Activated CD8-positive, alpha-beta memory T cell treated with anti-CD3 and anti-CD28 coated beads, Interleukin-2, amount 50 U/mL, for 24 hours (primary cell): ENCODE data around the gene MNT.

ENCODE experiments used
- DNase-seq: peaks from one replicate; pipeline ENCODE4 v3.0.0-alpha.2; 2020; ENCODE audit errors: extremely low read depth

MNT gene

DNA sequence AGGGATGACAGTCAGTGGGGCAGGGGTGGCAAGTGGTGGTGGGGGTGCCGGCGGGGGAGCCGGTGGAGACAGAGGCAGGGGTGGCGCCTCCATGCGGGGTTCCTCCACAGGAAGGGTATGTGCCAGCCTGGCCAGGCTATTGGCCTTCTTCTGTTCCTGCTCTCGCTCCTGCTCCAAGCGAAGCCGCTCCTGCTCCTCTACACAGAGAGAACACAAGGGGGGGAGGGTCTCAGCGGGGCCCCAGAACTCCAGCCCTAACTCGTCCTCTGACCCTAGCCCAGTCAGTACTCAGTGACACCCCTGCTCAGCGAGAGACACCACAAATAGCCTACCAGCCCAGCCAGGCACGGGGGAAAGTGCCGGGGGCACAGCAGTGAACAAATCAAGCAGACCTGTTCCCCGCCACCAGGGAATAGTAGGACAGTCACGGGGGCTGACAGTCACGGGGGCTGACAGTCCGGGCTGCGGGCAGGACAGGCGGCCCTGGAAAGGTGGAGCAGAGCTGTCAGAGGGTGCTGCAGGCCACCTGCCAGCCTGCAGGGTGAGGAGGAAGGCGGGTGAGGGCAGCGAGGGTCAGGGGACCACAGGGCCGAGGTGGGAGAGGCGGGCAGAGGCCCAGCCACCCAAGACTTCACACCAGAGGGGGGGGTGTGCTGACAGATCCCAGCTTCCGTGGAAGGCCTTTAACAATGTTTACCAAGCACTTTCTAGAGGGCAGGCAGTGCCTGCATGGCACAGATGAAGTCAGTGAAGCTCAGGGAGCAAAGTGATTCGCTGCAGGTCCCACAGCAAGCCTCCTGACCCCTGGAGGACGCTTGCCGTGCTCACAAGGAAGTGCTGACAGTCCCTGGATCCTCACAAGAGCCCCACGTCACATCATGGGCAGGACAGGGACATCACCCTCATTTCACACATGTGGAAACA lies 5.3 kb downstream of the MNT start:
- no peak for DNase-seq

DNA sequence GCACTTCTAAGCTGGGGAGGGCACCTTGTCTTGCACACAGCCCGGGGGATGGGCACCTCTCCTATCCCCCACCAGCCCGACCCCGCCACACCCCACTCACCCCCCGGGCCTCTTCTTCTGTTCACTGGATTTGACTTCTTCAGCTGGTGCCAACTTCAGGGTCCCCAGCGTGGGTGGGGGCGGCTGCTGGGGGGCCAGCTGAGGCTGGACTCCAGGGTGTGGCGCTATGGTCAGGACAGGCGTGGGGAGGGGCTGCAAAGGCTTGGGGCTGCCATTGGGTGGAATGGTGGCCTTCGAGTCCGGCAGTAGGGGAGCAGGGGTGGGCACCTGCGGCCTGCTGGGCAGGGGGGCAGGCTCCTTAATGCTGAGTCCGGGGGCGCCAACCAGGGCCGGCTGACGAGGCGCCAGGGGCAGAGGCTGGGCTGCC lies 6.1 kb downstream of the MNT start:
- DNase-seq = no peak

DNA sequence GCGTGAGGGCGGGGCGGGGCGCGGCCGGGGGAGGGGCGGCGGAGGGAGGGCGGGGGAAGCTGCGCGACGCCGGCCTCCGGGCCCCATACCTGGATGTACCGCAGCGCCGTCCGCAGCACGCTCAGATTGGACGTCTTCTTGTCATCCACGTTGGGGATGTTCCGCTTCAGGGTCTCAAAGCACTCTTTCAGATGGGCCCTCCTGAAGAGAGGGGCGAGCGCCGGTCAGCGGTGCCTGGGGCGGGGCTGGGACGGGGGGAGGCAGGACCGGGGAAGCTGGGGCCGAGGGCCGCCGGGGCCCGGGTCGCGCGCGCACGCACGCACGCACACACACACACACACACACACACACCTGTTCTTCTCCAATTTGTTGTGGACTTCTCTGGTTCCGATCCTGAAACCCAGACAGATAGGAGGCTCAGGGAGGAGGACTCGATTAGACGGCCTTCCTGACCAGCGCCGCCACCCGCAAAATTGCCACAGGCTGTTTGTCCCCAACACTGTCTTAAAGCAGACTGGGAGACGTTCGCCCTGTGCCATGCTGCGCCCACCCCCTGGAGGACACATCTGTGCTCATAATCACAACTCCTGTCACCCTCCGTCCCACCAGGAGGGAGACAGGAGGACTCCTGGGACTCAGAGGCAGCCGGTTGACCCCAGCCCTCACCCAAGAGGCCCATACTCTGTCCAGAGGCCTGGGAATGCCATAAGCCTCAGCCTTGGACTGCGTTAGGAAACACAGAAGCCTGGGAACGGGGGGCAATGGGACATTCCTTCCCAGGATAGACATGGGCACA lies 6.7 kb downstream of the MNT start:
- no peak for DNase-seq

DNA sequence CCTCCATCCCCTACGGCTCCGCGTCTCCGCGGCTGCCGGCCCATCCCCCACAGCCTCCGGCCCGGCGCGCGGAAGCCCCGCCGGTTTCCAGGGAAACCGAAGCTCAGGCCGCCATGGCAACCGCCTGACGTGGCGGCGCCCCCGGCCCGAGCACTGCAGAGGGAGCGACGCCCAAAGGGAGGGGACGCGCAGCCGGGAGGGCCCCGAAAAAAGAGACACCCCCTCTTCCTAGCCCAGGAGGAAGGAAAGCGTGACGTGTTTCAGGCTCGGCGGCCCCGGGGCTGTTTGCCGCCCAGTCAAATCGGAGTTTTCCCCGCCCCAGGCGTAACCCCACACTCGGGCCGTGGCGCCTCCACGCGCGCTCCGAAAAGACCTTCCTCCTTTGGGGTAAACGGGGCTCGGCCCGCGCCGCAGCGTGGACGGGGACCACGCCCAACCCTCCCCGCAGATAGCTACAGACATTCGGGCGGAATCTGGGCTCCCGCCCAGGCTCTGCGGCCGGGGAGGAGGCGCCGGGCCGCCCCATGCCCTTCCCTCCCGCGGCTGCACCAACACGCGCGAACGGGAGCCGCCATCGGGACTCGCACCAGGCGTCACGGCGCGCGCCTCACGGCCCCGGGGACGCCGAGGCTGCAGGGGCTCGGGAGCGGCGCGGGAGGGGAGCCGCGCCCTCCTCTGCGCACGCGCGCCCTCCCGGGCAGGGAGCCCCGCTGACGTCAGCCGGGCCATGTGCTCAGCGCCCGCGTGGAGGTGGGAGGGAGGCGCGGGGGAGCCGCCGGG lies 7.5 kb downstream of the MNT start:
- peak; percentile 65 for DNase-seq

DNA sequence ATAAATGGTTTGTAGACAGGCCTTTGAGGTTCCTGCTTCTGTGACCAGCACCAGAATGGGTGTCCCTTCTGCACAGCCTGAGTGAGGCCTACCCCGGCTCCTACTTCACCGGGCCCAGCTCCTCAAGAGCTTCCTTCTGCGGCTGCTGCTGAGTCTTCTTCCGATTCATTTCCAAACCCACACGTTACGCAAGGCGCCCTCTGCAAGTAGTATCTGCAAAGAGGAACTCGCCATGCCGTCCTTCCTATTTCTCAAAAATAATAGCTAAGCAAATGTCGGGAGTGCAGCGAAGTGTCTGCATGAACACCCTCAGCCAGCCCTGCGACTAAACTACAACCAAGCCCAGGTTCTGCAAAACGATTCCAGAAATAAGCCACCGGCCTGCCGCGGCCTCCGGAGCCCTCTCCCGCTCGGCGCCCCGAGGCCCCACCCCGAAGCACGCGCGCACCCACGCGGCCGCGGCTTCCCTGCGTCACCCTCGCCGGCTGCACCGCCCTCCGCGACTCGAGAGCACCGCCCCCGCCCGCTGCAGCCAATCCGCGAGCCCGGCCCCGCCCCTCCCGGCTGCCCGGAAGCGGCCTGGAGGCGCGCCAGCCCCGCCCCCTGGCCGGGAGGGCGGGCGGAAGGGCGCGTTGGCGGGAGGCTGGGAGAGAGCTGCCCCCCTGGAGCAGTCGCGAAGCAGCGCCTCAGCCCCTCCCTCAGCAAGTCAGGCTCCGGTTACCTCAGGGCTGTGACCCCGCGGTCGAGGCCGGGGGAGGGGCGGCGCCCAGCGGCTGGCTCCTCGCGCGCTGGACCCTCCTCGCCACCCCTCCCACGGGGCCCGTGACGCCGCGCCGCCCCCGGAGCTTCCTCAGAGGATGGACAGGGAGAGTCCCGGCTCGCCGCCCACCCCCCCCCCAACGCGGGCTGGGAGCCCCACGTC lies 8.3 kb downstream of the MNT start:
- DNase-seq = peak; percentile 87

DNA sequence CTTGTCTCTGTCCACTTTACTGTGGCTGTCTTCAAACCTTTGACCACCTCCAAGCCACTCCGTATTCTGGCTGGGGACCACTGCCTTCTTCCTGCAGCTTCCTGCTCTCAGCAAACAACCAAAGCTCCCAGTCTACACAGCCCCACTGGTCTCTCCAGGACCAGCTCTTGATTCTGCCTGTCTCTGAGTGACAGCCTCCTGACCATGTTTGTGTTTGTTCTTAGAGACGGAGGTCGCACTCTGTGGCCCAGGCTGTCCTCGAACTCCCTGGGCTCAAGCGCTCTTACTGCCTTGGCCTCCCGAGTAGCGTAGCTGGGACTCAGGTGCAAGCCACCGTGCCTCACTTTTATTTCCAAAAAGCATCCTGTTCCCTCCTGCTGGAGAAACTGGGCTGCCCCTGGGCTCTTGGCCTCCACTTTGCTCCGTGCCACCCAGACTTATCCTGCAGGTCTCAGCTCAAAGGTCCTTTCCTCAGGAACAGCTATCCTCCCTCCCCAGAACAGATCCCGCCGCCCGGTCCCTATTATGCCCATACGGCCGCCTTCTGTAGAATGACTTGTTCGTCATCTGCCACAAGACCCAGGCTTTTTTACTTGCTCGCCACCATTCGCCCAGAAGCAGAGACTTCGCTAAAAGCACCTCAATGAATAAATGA lies 9.1 kb downstream of the MNT start:
- DNase-seq = no peak

DNA sequence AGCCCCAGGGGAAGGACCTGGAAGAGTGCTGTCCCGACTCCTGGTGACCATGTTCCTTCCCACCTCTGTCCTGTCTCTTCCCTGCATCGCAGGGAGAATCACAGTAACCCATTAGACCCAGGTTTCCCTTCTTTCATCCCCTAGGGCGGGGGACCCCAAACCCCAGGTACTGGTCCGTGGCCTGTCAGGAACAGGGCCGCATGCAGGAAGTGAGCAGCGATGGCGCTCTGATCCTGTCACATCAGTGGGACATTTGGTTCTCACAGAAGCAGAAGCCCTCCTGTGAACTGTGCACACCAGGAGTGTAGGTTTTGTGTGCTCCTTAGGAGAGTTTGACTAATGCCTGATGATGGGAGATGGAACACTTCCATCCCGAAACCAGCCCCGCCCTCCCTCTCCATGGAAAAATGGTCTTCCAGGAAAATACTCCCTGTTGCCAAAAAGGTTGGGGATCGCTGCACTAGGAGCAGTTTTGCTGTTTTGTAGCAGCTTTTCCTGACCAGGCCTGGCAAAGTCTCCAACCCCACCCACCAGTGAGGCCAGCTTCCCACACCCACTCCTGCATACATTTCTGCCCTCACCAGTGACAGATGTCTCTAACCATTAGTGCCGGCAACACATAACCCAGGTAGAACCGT lies 10.5 kb downstream of the MNT start:
- DNase-seq = no peak

DNA sequence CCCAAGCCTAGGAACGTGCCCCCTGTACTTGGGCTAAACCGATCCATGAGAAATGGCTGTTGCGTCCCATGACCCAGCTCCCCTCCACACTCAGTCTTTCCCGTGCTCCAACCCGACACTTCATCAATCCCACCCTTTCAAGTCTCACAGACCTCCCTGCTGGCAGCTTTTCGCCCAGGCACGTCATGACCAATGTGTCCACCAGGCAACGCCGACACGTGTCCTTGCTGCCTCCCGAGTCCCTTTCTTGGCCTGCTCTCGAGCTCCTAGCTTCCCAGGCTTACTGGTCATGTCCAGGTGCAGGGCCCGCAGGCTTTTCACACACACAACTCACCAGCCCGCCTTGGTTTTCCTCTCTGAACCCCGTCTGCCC lies 12.2 kb downstream of the MNT start:
- DNase-seq = no peak

DNA sequence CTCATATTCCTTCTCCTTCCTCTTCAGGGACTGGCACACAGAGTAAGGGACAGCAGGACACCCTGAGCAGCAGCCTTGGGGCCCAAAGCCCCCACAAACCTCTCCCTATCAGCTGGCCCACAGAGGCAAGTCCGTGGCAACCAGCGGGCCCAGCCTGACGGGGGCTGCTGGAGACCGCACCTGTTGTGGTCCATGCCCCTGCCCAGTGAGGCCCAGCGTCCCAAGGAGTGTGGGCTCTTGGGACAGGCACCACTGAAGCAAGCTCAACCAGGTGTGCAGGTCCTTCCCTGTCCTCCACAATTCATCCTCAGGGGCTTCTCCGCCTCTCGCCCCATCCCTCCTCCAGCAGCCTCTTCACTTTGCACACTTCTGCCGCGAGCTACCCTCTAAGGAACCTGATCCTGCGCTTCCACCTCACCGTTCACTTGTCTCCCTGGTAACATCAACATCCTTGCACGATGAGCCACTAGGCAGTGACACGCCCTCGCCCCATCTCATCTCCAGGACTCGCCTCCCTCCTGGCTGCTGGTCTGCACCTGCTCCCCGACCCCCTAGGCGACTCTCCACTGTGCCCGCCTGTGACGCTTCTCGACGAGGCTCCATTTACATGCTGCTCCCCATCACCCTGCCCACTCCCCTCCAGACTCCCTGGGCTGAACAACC lies 12.7 kb downstream of the MNT start:
- no peak for DNase-seq

DNA sequence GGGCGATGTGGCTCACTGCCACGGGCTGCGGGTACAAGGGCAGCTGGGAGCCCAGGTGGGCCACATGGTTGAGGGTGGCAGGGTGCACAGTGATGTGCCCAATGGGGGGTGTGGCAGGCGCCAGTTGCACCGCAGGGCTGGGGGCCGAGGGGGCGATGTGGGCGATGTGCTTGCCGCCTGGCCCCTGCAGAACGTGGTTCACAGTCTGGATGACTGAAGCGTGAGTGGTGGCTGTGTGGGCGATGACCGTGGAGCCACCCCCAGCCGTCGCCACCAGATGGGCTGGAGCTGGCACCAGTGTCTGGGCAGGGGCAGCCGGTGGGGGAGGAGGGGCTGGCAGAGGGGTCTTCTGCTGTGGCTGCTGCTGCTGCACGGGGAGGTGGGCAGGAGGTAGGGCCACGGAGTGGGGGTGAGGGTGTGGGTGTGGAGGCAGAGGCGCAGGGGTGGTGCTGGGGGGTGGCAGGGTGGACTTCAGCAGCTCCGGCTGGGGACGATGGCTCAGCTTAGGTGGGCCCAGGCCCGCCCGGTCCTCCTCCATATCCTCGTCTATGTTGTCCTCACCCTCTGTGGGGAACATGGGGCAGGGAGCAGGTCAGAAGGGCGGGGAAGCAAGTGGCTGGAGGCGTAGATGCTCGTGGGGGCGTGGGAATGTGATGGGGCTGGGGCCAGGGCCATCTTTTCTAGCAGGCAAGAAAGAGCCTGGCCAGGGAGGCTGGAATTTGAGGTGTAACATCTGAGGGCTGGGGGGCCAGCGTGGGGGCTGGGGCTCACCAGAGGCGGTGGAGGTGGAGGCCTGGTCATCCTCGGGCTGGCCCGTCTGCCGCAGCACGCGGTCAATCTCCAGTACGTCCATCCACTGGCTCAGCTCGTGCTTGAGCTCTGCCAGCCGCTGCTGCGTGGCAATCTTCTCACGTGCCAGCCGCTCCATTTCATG lies 13.5 kb downstream of the MNT start:
- no peak for DNase-seq

DNA sequence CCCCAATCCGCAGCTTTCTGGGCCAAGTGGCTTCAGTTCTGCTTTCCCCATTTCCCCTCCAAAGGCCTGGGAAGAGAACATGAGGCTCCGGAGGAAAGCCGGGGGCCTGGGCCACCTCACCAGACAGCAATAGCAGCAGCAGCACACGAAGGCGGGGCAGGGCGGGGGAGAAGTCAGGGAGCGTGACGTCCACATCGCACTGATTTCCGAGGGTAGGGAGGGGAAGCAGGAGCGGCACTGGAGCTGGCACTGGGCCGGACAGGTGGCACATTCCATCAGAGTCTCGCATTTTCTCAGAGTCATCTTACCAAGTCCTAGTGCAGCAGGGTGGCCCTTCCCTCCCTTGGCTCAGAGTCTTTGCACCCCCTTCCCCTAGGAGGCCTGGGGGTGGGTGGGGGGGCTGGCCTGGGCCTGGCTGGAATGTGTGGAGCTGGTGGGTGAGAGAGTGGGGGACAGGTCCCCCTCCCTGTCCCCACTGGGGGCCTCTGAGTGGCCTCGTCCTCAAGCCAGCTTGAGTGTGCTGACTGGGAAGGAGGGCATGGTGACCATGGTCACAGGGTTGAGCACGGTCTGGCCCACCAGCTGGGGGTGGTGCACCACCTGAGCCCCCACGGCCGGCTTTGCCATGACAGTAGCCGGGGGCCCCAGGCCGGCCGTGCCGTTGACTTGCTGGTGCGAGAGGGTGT lies 14.3 kb downstream of the MNT start:
- DNase-seq = no peak

DNA sequence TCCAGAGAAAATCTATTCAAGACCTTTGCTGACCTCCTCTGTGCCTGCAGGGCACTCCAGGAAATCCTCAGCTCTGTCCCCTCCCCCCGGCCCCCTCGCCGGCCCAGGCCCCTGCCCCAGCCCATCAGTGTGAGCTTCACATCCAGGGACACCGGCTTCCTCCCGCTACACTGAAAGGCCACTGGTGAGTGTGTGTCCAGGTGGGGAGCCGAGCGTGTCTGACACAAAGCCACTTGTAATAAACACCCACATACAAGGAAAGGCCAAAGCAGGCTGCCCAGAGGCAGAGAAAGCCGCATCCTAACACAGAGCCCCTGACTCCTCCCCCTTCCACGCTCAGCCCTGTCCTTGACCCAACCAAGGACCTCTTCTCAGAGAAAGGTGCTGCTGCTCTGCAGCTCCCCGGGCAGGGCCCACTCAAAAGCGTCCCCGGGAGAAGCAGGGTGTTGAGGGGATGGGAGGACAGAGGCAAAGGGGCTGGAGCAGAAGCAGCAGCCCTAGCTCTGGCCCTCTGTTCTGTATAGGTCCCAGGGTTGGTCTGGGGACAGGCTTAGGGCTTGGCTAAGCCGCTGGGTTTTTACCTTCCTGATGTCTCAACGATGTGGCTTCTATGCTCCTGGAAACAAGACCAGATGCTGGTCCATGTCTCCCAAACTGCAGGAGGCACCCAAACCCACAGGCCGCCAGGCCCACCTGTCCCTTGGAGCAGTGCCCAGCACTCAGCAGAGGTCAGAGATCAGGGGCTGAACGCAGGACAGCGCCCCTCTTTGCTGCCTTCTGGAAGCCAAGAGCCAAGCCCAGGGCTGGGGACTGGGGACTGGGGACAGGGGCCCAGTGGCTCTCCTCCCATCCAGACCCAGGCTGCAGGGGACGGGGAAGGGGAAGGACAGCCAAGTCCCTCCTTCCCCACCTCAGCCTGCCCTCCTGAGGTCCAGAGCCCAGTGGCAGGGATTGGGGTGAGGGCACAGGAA lies 15.3 kb downstream of the MNT start:
- DNase-seq = no peak

DNA sequence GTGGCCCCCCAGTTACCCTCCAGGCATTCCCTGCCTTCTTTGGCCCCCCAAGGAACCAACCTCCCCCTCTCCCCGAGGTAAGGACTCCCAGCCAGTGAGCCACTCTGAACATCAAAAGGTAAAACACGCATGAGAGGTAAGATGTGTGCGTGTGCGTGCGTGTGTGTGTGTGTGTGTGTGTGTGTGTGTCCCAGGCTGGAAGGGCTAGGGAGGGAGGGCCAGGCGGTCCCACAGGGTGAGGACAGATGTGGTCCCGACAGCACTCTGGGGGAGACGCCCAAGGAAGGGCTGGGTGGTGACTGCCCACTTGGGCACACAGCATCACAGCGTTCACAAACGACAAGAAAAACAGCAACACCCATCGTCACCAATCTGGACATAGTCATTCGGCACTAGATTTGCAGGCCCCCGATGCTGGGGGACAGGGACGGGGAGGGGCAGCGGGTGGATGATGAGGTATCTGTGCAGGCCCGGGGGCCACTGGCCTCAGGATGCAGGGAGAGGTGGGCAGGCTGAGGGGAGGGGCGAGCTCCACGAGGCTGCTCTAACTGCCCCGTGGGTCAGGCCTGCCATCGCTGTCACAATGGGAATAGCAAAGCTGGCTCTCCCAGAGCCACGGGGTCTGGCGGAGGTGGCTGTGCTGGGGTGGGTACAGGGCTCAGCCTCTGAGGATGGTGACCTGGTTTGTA lies 16.3 kb downstream of the MNT start:
- no peak for DNase-seq

DNA sequence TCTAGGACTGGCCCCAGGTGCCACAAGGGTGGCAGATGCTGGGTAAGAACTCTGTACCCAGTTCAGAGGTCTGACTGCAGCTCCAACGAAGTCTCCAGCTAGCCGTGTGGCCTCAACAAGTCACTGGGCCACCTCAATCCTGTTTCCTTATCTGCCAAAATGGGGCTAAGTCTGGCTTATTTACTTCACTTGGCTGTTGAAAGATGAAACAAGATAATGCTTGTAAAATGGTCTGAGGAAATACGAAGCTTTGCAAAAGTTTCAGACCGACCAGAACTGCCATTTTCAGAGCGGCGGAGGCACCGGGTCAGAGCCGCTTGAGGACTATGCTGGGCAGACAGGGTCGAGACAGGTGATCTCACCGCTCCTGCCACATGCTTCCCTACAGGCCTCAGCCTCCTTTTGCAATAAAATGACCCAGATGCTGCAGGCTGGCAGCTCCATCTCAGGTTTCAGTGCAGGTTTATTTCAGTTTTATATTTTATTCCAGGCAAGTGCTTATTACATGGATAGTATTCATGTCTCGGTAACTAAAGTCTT lies 17.2 kb downstream of the MNT start:
- no peak for DNase-seq

DNA sequence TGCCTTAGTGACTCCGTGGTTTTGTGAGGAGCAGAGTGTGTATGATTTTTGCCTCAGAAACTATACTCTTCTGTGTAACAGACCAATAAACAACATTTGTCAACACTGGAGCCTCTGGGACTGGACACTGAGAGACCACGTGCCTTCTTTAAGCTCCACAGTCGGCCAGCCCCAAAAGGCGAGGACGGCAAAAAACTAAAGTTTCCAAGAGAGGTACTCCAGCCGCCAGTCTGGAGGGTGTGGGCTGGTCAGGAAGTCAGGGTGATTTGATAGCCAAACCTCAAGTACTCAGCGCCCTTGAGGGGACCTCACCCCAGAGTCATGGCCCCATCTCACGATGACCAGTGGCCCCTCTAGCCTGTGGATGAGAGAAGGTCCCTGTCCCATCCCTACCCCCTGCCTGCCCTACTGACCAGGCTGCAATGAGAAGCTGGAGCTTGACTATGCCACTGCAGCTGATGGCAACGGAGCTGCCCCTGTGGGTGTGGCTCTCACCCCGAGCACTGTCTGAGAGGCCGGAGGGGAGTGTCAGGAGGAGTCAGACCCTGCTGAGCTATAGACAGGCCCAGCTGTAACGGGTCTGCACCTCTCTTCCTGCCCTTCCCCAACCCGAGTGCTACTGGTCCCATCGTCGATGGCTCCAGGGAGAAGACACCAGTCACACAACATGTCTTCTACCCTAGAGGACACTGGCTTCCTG lies 19.8 kb downstream of the MNT start:
- no peak for DNase-seq
